HG03378 (cell line): Measurements from ENCODE around the gene CEP20.

Experiments used
- ATAC-seq: cut with Tn5 transposase; IDR thresholded peaks from one replicate; pipeline ENCODE4 v1.9.1; 2021; ENCODE audit warnings: mild to moderate bottlenecking, moderate library complexity; ENCODE audit not compliant: unreplicated experiment

Gene CEP20

GRCh38 chr16:15898654-15899053 is 10.3 kb upstream of the CEP20 start:
- no peak for ATAC-seq

DNA sequence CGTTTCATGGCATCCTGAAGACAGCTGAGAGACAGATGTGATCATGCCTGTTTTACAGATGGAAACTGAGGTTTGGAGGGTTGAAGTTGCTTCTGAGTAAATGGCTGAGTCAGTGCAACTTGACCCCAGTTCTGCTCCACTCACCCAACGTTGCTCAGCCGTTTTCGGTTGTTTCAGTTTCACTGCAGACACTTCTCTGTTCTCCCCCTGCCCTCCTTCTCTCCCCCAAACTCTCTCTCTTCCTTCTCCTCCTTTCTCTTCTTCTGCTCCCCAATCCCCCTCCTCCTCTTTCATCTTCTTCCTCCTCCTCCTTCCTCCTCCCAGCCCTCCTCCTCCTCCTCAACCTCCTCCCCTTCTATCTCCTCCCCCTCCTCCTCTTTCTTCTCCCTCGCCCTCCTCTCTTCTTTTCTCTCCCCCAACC is 9.4 kb upstream of the CEP20 start:
- no peak for ATAC-seq

DNA sequence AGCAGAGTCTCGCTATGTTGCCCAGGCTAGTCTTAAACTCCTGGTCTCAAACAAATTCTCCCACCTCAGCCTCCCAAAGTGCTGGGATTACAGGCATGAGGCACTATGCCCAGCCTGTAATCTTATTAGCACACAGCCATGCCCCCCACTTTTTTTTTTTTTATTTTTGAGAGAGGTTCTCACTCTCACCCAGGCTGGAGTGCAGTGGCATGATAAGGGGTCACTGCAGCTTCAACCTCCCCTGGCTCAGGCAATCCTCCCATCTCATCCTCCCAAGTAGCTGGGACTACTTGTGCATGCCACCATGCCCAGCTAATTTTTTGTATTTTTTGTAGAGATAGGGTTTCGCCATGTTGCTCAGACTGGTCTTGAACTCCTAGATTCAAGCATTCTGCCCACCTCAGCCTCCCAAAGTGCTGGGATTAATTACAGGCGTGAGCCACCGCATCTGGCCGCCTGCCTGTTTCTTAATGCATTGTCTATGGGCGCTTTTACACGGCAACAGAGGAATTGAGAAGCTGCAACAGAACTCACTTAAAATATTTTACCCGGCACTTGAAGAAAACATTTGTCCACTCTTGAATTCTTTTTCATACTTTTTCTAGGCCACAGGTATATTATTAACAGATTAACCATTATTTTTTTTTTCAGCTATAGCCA is 8.8 kb upstream of the CEP20 start:
- ATAC-seq = no peak

- no peak for ATAC-seq
Measured at GRCh38 chr16:15894571-15895374, 6.4 kb upstream of the CEP20 start.

DNA sequence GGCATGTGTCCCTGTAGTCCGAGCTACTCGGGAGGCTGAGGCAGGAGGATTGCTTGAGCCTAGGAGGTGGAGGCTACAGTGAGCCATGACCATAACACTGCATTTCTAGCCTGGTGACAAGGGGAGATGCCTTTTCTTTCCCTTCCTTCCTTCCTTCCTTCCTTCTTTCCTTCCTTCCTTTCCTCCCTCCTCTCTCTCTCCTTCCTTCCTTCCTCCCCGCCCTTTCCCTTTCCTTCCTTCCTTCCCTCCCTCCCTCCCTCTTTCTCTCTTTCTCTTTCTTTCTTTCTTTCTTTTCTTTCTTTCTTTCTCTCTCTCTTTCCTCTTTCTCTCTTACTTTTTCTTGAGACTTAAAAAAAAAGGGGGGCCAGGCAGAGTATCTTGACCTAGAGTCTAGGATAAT is 3.1 kb upstream of the CEP20 start:
- no peak for ATAC-seq

- no peak for ATAC-seq
Measured at GRCh38 chr16:15887283-15887682, 1.1 kb downstream of the CEP20 start.

- ATAC-seq = no peak
Measured at GRCh38 chr16:15886078-15886477, 2.3 kb downstream of the CEP20 start.

DNA sequence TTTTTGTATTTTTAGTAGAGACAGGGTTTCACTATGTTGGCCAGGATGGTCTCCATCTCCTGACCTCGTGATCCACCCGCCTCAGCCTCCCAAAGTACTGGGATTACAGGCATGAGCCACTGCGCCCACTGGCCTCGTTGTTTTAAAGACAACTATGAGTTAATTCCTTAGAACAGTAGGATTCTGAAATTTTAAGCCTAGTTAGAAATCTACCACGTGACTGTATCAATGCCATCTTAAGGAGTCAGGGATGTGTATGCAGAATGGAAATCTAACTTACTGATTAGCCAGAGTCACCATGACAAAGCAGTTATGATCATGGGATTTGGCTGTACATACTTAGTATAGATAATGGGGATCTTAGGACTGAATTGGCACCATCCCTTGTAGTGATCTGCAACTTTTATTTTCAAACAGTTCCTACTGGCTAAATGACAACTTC is 2.8 kb downstream of the CEP20 start:
- no peak for ATAC-seq

DNA sequence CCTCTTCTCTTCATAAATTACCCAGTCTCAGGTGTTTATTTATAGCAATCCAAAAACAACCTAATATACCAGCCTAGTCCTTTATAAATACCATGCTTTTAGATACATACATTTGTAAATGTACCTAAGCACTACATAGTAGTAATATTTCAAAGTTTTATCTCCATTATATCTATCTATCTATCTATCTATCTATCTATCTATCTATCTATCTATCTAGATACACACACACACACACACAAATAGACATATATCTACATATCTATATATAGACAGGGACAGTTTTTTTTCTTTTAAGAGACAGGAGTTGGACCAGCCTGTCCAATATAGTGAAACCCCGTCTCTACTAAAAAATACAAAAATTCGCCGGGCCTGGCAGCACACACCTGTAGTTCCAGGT is 5.8 kb downstream of the CEP20 start:
- ATAC-seq = no peak

GRCh38 chr16:15881794-15882379 is 6.5 kb downstream of the CEP20 start:
- no peak for ATAC-seq

GRCh38 chr16:15880434-15881308 is 7.7 kb downstream of the CEP20 start:
- ATAC-seq = no peak

DNA sequence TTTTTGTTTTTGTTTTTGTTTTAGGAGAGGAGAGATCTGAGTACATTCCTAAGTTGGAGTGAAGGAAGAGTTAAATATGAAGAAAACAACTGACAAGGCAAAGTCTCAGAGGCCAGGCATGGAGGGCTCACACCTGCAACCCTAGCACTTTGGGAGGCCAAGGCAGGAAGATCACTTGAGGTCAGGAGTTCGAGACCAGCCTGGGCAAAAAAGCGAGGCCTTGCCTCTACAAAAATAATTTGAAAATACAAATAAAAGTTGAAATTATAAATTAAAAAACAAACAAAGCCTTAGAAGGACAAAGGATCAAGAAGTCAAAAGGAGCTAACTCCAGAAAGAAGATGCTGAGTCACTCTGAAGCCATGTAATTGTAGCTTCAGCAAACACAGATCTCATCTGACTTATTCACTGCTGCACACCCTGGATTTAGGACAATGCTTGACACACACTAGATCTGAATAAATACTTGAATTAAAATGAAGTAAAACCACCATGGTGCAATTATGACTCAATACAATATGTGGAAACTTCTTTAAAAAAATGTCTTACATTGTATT is 9.1 kb downstream of the CEP20 start:
- no peak for ATAC-seq

- no peak for ATAC-seq
Measured at GRCh38 chr16:15876503-15876902, 11.9 kb downstream of the CEP20 start.

GRCh38 chr16:15874745-15875314 is 13.6 kb downstream of the CEP20 start:
- no peak for ATAC-seq

DNA sequence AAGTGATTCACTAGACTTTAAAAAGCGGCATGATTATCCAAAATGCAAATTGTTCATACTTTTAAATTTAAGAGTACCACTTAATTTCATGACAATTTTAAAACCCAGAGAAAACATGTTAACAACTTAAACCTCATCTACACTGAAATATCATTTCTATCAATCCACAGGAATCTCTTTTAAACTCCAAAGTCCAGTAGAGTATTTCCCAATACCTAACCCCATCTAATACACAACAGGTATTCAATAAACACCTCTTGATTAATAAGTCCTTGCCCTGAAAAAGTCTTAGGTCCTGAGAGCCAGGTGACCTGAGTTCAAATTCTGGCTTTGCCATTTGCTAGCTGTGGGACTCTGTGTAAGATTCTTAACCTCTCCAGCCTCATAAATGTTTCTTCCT is 14.7 kb downstream of the CEP20 start:
- no peak for ATAC-seq

GRCh38 chr16:15873301-15873700 is 15.1 kb downstream of the CEP20 start:
- no peak for ATAC-seq

- no peak for ATAC-seq
Measured at GRCh38 chr16:15870011-15870410, 18.4 kb downstream of the CEP20 start.

- ATAC-seq = no peak
Measured at GRCh38 chr16:15866451-15866850, 22.0 kb downstream of the CEP20 start.

- no peak for ATAC-seq
Measured at GRCh38 chr16:15865742-15866141, 22.7 kb downstream of the CEP20 start.

- ATAC-seq = no peak
Measured at GRCh38 chr16:15864939-15865338, 23.5 kb downstream of the CEP20 start.
